Measurements from ENCODE around the gene CCDC112. TPM values are rescaled to one million over a fixed set of nuclear protein-coding genes. Genes with fewer than 3 reads are reported as not detected.

CCDC112 gene
- total and polyA plus RNA-seq, 9 of the 15 experiments (the other 6 are each of a cell fraction or from before 2014, with no cell fraction given) = 3.3 to 15.3 (median 7.4) TPM

DNA sequence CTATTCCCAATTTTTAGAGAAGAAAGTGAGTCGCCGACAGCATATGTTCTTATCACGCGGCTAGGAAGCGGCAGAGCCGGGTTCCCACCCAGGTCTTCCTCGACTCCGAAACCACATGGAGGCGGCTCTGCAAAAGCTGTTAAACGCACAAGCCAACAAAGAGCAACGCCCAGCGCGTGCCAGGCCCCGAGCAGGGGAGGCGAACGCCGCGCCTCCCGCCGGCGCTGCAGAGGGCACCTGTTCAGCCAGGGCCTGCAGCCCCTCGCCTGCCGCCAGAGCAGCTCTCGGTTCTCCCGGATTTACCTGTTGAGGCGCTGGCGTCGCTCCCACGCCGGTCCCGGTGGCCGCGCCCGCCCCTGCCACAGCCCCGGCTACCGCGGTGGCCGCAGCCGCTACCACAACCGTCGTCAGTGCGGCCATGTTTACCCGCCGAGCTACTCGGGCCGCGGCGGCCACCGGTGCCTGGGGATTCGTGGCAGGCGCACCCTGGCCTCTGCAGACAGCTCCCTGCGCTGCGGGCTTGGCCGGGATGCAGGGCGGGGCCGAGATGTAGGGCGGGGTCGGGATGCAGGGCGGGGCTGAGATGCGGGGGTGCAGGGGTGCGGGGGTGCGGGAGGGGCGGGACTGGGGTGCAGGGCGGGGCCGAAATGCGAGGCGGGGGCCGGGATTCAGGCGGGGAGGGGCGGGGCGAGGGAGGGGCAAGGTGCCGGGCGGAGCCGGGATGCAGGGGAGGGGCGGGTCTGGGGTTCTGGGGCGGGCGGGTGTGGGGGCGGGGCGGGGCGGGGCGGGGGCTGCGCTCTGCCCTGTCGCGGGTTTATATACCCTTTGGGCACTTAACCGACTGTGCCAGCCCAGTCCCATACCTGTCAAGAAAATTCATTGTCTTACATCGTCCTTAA lies at the start of gene CCDC112 (continued):
- TF ChIP-seq, protein P1, sequence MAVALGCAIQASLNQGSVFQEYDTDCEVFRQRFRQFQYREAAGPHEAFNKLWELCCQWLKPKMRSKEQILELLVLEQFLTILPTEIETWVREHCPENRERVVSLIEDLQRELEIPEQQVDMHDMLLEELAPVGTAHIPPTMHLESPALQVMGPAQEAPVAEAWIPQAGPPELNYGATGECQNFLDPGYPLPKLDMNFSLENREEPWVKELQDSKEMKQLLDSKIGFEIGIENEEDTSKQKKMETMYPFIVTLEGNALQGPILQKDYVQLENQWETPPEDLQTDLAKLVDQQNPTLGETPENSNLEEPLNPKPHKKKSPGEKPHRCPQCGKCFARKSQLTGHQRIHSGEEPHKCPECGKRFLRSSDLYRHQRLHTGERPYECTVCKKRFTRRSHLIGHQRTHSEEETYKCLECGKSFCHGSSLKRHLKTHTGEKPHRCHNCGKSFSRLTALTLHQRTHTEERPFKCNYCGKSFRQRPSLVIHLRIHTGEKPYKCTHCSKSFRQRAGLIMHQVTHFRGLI (CRISPR knock-in tag; IDR thresholded peaks at IDR 0.05) = no peak
- TF ChIP-seq E2F3 (CRISPR knock-in tag; IDR thresholded peaks at IDR 0.05) (0 out of 2 replicates have a peak, but pooled peaks have one; percentile 58), KAT2B (IDR thresholded peaks at IDR 0.05; ENCODE audit: low read depth, low read length) (no peak), CC2D1A (IDR thresholded peaks at IDR 0.05) (no peak), ZNF75A (CRISPR knock-in tag; IDR thresholded peaks at IDR 0.05) (no peak), KLF16 (IDR thresholded peaks at IDR 0.05) (no peak), NCOA1 (IDR thresholded peaks at IDR 0.05; ENCODE audit: low read depth) (no peak), ZNF175 (CRISPR knock-in tag; IDR thresholded peaks at IDR 0.05; ENCODE audit: low read depth) (no peak), KLF10 (CRISPR knock-in tag; IDR thresholded peaks at IDR 0.05) (no peak), STAT6 (CRISPR knock-in tag; IDR thresholded peaks at IDR 0.05) (no peak), SRF (CRISPR knock-in tag; IDR thresholded peaks at IDR 0.05) (no peak), MECOM (CRISPR knock-in tag; IDR thresholded peaks at IDR 0.05) (no peak), SAFB (IDR thresholded peaks at IDR 0.05; ENCODE audit: borderline replicate concordance, low read depth, low read length) (no peak)
- TF ChIP-seq, protein P2, sequence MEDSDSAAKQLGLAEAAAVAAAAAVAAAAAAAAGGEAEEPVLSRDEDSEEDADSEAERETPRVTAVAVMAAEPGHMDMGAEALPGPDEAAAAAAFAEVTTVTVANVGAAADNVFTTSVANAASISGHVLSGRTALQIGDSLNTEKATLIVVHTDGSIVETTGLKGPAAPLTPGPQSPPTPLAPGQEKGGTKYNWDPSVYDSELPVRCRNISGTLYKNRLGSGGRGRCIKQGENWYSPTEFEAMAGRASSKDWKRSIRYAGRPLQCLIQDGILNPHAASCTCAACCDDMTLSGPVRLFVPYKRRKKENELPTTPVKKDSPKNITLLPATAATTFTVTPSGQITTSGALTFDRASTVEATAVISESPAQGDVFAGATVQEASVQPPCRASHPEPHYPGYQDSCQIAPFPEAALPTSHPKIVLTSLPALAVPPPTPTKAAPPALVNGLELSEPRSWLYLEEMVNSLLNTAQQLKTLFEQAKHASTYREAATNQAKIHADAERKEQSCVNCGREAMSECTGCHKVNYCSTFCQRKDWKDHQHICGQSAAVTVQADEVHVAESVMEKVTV (CRISPR knock-in tag; IDR thresholded peaks at IDR 0.05) = no peak
- TF ChIP-seq, protein P3, sequence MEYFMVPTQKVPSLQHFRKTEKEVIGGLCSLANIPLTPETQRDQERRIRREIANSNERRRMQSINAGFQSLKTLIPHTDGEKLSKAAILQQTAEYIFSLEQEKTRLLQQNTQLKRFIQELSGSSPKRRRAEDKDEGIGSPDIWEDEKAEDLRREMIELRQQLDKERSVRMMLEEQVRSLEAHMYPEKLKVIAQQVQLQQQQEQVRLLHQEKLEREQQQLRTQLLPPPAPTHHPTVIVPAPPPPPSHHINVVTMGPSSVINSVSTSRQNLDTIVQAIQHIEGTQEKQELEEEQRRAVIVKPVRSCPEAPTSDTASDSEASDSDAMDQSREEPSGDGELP (CRISPR knock-in tag; IDR thresholded peaks at IDR 0.05; ENCODE audit: borderline replicate concordance) = peak; percentile 58; the same call in 1 of the 2 replicates
- TF ChIP-seq, protein P4, sequence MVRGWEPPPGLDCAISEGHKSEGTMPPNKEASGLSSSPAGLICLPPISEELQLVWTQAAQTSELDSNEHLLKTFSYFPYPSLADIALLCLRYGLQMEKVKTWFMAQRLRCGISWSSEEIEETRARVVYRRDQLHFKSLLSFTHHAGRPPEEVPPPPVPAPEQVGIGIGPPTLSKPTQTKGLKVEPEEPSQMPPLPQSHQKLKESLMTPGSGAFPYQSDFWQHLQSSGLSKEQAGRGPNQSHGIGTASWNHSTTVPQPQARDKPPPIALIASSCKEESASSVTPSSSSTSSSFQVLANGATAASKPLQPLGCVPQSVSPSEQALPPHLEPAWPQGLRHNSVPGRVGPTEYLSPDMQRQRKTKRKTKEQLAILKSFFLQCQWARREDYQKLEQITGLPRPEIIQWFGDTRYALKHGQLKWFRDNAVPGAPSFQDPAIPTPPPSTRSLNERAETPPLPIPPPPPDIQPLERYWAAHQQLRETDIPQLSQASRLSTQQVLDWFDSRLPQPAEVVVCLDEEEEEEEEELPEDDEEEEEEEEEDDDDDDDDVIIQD (CRISPR knock-in tag; IDR thresholded peaks at IDR 0.05) = no peak

All from K562 (cell line).